Activated CD4-positive, alpha-beta T cell treated with anti-CD3 and anti-CD28 coated beads, Interleukin-10, Interleukin-2, amounts not matched to agents 100 ng/mL and 50 ng/mL, durations not matched to agents 16 hours and 8 hours (primary cell): ENCODE data around the gene PPP1R15B.
"Not testable (repeated sequence)": the region's sequence is repeated elsewhere in the genome, so short reads cannot be mapped to it uniquely, and the experiment has no call there.

Experiments used
- DNase-seq: peaks from one replicate; pipeline ENCODE4 v3.0.0-alpha.2; 2020

PPP1R15B gene

GRCh38 chr1:204443260-204443619 lies 31.6 kb upstream of the PPP1R15B start:
- DNase-seq: no peak

DNA sequence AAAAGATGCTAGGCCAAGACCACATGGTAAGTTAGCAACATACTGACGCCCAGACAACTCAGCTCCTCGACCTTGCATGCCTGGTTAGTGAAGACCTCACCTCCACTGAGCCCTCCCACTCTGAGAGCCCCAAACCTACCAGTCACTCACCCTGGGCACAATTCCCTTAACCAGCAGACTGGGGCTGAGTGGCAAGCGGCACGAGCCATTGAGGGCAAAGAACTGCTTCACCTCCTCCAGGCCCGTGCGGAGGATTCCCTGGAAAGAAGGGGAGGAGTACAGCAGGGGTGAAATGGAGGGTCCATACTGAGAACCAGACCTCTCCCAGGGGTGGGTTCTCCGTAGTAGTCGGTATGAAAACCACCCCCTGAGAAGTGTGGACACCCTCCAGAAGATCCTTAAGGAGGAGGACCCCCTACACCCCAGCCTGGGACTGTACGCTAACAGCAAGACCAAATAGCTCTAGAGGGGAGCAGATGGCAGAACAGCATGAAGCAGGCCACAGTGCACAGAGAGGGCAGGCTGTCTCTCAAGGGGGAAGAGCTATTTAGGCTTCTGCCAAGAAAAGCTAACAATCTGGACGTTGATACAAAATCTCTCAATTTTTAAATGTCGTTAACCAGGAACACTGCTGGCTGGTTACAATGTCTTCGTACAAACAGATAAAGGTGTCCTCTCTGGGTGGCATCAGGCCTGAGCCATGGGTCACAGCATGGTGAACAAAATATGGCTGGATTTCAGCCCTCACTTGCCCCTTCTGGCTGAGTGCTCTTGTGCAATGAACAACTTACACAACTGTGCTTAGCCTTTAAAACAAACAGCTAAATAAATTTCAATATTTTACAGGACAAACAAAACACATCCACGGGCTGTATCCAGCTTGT lies 31.0 kb upstream of the PPP1R15B start:
- no peak for DNase-seq

DNA sequence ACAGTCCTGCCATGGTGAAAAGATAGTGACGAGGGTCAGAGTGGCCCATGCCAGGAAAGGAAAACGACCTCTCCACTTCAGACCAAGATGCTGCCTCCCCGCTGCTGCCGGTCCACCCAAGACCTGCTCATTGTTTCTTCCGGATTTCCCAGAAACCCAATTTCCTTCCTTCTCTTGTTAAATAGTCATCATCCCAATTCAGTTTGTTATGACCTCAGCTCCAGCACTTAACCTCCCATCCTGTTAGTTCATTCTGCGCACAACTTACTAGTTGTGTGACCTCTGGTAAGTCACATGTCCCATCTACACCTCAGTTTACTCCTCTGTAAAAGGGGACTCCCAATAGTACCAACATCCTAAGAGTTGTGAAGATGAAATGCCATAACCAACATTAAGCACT lies 29.9 kb upstream of the PPP1R15B start:
- no peak for DNase-seq

GRCh38 chr1:204439621-204440375 lies 28.2 kb upstream of the PPP1R15B start:
- DNase-seq: no peak

DNA sequence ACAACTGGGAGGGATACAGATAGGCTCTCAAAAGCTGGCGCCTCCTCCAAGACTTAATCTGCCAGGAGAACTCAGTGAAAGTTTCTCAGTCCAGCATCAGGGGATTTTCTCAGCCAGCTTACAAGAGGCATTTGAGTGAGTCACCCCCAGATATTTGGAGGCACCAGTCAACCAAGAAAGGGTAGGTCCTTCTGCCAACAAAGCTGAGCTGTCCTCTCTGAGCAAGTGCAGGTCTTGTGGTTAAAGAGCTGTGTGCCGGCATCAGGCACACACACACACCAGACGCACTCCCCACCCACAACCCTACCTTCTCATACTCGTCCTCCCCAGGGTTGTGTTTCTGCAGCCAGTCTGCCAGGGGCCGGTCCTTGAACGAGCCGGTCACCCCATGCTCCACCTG lies 27.0 kb upstream of the PPP1R15B start:
- peak; percentile 58 for DNase-seq

- no peak for DNase-seq
These were observed 26.4 kb upstream of the PPP1R15B start for GRCh38 chr1:204437796-204438570.

DNA sequence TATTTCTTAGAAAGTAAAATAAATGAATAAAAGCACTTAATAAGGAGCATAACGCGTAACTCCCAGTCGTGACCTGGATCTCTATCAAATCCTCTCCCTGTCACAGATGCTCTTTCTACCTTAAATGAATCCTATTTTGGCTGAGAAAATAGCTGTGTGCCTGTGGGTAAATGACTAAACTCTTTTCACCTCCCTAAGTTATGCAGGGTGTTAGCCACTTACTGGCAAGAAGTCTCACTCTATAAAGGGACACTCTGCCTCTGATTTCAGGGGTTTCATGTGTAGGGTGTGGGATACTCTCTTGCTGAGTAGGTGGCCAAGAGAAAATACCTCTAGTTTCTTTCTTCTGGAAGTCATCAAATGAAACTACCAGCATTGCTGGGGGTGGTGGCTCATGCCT lies 24.3 kb upstream of the PPP1R15B start:
- no peak for DNase-seq

- no peak for DNase-seq
These were observed 23.8 kb upstream of the PPP1R15B start for GRCh38 chr1:204435381-204435831.

DNA sequence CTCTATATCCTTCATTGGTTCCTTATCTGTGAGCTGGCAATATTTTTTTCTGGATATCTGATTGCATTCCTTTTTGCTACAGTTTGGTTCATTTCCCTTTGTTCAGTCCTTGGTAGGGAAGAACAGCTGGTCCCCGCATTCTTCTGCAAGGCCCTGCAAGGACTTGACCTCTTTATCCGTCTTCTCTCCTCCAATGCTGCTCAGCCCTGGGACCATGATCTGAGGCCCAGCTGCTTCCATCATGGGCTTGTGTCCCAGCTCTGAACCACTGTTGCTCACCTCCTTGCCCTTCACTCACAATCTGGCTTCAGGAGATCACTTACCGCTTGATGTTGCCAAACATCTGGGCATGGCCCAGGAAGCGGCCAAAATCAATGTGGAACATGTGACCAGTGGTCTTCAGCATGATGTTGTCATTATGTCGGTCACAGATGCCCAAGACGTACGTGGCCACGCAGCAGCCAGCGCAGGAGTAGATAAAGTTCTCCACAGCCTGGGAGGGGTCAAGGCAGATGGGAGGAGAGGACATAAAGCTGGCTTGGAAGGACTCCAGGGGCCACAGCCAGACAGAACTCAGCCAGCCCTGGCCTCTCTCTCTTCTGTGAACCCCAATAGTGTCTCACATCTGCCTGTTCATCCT lies 22.6 kb upstream of the PPP1R15B start:
- DNase-seq: no peak

- no peak for DNase-seq
These were observed 21.1 kb upstream of the PPP1R15B start for GRCh38 chr1:204432708-204433107.

DNA sequence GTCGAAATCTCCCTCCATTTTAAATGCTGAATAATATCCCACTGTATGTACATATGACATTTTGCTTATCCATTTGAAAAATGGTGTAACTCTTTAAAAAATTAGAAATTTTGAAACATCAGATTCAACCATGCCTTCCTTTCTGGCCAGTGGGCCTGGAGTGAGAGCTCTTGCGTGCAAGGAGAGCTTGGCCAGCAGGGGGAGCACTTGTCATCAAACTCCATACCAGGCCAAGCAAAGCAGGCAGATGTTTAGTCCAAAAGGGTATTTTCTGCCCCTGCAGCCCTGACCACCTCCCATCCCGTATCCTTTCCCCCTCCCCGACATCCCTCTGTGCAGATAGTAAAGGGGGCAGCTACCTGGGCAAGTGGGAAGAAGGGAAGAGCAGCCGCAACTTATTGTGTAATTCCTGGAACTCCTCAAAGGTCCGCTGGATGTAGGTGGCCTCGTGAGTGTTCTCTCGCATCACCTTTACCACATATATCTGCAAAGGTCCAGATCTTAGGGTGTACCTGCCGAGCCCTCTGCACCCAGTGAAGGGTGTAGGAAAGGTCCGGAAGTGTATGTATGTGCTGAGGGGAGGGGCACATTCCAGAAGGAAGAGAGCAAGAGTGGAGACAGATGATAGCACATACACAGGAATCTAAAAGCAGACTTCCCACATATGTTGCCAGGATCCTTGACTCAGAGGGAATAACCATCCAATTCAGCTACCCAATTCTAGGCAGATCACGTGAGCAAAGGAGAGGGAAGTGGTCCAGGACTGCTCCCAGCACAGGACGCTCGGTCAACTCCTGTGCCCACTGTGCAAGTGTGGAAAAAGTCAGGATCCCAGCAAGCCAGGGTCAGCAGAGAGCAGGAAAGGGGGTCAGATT lies 19.9 kb upstream of the PPP1R15B start:
- peak; percentile 80 for DNase-seq

- DNase-seq: no peak
These were observed 18.1 kb upstream of the PPP1R15B start for GRCh38 chr1:204429746-204430145.

DNA sequence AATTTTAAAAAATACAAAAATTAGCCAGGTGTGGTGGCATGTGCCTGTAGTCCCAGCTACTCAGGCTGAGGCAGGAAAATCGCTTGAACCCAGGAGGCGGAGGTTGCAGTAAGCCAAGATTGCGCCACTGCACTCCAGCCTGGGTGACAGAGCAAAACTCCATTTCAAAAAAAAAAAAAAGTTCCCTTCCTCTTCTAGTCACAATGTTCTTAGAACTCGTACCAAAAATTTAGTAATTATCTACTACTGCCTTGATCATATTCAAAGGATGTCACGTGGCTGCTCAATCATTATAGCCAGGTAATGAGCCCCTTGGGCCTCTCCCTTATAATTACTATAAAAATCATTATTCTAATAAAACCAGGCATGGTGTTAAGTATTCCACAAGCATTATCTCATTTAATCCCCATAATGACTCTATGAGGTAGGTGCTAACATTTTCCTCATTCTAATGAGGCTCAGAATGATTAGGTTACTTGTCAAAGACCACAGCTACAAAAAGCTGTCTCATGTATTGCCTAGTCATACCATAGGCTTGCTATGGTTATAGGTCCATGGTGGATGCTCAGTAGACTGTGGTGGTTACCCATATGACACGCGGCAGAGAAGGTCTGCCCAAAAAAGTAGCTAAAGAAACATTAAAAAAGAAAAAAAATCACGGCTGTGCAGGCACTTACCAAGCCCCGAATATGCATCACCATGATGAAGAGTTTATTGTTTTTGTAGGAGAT lies 15.5 kb upstream of the PPP1R15B start:
- no peak for DNase-seq

DNA sequence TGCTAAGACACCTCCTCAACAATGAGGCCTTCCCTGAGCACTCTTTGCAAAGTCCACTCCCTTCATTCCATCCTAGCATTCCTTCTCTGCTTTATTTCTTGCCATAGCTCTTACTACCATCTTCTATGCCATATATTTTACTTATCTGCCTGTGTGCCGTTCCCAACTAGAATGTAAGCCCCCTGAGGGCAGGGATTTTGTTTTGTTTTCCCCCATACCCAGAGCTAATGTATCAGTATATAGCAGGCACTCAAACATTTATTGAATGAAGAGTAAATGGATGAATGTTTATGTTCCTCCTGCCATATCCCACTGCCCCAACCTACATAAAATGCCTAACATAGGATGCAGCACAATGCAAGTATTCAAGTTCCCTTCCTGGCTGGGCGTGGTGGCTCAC lies 14.9 kb upstream of the PPP1R15B start:
- DNase-seq: no peak

GRCh38 chr1:204426035-204426436 lies 14.4 kb upstream of the PPP1R15B start:
- DNase-seq: no peak

GRCh38 chr1:204424621-204425020 lies 13.0 kb upstream of the PPP1R15B start:
- no peak for DNase-seq

GRCh38 chr1:204422061-204422705 lies 10.6 kb upstream of the PPP1R15B start:
- not testable (repeated sequence) for DNase-seq

- no peak for DNase-seq
These were observed 9.8 kb upstream of the PPP1R15B start for GRCh38 chr1:204421441-204421840.

DNA sequence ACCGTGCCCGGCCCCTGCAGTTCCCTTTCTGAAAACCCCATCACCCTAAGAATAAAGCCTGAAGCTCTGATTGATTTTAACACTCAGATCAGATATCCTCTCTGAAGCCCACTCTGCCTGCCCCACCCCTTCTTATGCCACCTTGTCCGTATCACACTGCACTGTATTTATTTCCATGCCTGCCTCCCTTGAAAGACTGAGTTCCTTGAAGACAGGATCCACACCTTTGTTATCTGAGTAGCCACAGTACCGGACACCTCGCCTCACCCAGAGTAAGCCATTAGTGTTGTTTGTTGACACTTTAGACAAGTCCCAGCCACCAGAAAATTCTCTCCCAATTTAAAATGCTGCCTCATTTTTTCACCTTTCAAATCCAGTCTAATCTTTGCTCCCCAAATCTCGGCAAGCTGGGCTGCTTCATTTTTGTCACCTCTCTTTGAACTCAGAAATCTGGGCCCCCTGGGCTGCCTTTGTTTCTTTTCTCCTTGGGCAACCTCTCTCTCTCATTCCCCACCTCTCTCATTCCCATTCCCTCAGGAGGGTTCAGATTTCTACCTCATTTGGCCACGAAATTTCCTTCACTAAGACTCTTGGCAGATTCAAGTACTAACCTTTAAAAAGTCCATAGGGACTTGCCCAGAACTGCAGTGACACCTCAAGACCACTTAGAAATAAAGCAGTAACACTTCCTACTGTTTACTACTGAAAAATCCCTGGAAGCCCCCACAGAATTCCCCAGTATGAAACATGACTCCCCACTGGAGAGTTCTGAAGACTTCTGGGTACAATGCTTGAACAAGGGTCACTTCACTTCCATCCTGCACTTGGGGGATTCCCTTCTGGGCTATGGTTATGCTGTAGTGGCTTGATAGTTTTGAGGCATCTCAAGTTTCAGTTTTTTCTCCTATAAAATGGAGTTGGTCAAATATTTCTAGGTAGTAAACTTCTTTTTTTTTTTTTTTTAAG lies 8.7 kb upstream of the PPP1R15B start:
- no peak for DNase-seq
